ENCODE data around the gene MMP2. TPM values are rescaled to one million over a fixed set of nuclear protein-coding genes. Genes with fewer than 3 reads are reported as not detected.

MMP2 gene
- total RNA-seq, 4 donors from 2014 or later: 153 to 525 (median 245) TPM

DNA sequence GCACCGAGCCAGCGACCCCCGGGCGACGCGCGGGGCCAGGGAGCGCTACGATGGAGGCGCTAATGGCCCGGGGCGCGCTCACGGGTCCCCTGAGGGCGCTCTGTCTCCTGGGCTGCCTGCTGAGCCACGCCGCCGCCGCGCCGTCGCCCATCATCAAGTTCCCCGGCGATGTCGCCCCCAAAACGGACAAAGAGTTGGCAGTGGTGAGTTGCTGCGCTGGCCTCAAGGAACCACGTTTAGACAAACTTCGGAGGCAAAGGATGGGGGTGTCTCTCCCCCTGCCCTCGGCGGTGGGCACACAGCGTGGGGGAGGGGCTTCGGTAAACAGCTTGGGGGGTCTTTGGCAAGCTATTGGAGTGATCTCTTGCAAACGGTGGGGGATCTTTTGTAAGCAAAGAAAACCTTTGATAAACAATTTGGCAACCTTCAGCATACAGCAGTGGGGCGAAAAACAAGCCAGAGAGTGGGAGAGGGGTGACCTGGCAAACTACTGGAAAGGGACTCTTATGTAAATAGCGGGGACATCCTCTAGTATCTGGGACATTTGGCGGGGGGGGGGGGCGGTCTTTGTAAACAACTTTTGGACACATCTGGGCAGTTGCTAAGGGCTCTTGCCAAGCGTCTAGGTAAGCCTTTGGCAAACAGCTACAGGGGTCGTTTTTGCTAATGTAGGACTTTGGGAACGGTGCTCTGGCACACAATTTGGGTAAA, 587 bp downstream of the MMP2 start:
- WGBS, 2 donors: 0 to 1% methylated on average over 15 to 26 of the region's 41 CpGs
- DNase-seq (ENCODE audit: low spot score in 2 of 2): no peak
- TF ChIP-seq POLR2A (IDR thresholded peaks at IDR 0.05) (no peak), EP300 (IDR thresholded peaks at IDR 0.05) (no peak)
- TF ChIP-seq, protein P1, sequence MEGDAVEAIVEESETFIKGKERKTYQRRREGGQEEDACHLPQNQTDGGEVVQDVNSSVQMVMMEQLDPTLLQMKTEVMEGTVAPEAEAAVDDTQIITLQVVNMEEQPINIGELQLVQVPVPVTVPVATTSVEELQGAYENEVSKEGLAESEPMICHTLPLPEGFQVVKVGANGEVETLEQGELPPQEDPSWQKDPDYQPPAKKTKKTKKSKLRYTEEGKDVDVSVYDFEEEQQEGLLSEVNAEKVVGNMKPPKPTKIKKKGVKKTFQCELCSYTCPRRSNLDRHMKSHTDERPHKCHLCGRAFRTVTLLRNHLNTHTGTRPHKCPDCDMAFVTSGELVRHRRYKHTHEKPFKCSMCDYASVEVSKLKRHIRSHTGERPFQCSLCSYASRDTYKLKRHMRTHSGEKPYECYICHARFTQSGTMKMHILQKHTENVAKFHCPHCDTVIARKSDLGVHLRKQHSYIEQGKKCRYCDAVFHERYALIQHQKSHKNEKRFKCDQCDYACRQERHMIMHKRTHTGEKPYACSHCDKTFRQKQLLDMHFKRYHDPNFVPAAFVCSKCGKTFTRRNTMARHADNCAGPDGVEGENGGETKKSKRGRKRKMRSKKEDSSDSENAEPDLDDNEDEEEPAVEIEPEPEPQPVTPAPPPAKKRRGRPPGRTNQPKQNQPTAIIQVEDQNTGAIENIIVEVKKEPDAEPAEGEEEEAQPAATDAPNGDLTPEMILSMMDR (IDR thresholded peaks at IDR 0.05): no peak
- Histone ChIP-seq H3K36me3 (peaks cover 0 to 20% (median 0%) of the 10 kb centered on the region in 3 donors), H3K4me3 (peak overlapping the region; percentile 45 to 72 (median 48)), H3K4me1 (peaks cover 0 to 69% (median 7%) of the 10 kb centered on the region in 4 donors), H3K27me3 (no peaks in the 10 kb centered on the region), H3K27ac (peak overlapping the region; percentile 75 to 92 (median 82)), H3K9me3 (no peaks in the 10 kb centered on the region)

DNA sequence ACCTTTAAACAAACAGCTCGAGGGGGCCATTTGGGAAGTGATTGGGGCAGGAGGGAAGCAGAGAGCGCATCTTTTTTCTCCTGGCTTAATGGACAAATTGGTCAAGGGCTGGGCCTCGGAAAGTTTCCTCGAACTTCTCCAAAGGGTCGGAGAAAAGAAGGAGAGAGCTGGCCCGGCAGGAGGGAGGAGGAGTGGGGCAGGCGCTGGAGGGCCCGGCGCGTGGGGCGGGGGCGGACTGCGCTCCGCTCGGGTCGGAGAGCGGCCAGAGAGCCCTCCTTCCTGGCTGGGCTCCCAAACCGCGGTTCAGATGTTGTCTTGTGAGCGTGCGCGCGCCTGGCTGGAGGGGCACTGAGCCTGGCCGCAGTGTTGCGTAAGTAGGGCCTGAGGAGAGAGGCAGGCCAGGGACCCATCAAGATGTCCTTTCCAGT, 1.2 kb downstream of the MMP2 start:
- WGBS, 2 donors: 0 to 1% methylated on average over 21 to 25 of the region's 25 CpGs
- Histone ChIP-seq H3K4me1 (peaks cover 0 to 69% (median 7%) of the 10 kb centered on the region in 4 donors), H3K27me3 (no peaks in the 10 kb centered on the region), H3K36me3 (peaks cover 0 to 27% (median 0%) of the 10 kb centered on the region in 3 donors), H3K4me3 (peak overlapping the region; percentile 45 to 72 (median 48)), H3K9me3 (no peaks in the 10 kb centered on the region), H3K27ac (peak overlapping the region; percentile 75 to 92 (median 83))
- peak; percentile 91 for DNase-seq (ENCODE audit: low spot score in 2 of 2)
- TF ChIP-seq, protein P1 (IDR thresholded peaks at IDR 0.05): no peak
- TF ChIP-seq EP300 (IDR thresholded peaks at IDR 0.05) (peak in 1 of 2 donors; percentile 86), POLR2A (IDR thresholded peaks at IDR 0.05) (peak in 1 of 2 donors; percentile 36)

DNA sequence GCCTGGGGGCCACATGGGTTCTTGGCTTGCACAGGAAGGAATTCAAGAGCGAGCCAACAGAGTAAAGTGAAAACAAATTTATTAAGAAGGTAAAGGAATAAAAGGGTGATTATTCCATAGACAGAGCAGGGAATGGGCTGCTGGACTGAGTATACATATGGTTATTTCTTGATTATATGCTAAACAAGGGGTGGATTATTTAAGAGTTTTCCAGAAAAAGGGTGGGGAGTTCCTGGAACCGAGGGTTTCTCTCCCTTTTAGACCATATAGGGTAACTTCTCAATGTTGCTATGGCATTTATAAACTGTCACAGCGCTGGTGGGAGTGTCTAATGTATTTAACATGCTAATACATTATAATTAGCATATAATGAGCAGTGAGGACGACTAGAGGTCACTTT, 2.0 kb downstream of the MMP2 start:
- WGBS, 2 donors: 51 to 67% methylated on average over 4 of the region's 4 CpGs
- Histone ChIP-seq H3K4me1 (peaks cover 0 to 68% (median 7%) of the 10 kb centered on the region in 4 donors), H3K4me3 (peak overlapping the region; percentile 45 to 72 (median 48)), H3K9me3 (no peaks in the 10 kb centered on the region), H3K27me3 (no peaks in the 10 kb centered on the region), H3K36me3 (peaks cover 0 to 32% (median 0%) of the 10 kb centered on the region in 3 donors), H3K27ac (peak overlapping the region; percentile 7 to 92 (median 48))
- TF ChIP-seq EP300 (IDR thresholded peaks at IDR 0.05): peak in 1 of 2 donors; percentile 1
- TF ChIP-seq POLR2A (IDR thresholded peaks at IDR 0.05): no peak
- no peak for DNase-seq (ENCODE audit: low spot score in 2 of 2)

DNA sequence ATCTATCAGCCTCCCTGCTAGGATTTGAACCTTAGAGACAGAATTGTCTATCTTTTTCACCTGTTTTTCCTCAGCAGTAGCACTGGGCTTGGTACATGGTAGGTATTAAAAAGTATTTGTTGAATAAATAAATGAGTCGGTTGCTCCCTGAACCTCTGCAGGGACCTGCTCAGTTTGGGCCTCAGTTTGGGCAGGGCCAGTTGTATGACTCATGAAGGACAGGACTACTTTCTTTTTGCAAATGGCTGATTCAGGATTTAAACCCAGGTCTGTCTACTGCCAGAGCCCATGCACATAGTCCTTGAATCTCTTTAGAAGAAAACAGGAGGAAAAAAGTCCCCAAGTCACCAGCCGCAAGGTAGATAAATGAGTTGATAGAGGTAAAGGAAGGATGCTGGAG, 3.1 kb downstream of the MMP2 start:
- peak in 1 of 2 donors; percentile 0 for TF ChIP-seq EP300 (IDR thresholded peaks at IDR 0.05)
- TF ChIP-seq, protein P1 (IDR thresholded peaks at IDR 0.05): no peak
- H3K9me3 ChIP-seq: no peaks in the 10 kb centered on the region
- WGBS, 2 donors: 89% methylated on average over 2 of the region's 2 CpGs
- peaks cover 0 to 60% (median 7%) of the 10 kb centered on the region in 4 donors for H3K4me1 ChIP-seq
- peak overlapping the region in 1 of 4 donors; percentile 72 for H3K4me3 ChIP-seq
- H3K36me3 ChIP-seq: peaks cover 0 to 32% (median 0%) of the 10 kb centered on the region in 3 donors
- DNase-seq (ENCODE audit: low spot score in 2 of 2): no peak
- H3K27ac ChIP-seq: peak overlapping the region in 2 of 4 donors; percentile 54 to 92
- no peaks in the 10 kb centered on the region for H3K27me3 ChIP-seq

DNA sequence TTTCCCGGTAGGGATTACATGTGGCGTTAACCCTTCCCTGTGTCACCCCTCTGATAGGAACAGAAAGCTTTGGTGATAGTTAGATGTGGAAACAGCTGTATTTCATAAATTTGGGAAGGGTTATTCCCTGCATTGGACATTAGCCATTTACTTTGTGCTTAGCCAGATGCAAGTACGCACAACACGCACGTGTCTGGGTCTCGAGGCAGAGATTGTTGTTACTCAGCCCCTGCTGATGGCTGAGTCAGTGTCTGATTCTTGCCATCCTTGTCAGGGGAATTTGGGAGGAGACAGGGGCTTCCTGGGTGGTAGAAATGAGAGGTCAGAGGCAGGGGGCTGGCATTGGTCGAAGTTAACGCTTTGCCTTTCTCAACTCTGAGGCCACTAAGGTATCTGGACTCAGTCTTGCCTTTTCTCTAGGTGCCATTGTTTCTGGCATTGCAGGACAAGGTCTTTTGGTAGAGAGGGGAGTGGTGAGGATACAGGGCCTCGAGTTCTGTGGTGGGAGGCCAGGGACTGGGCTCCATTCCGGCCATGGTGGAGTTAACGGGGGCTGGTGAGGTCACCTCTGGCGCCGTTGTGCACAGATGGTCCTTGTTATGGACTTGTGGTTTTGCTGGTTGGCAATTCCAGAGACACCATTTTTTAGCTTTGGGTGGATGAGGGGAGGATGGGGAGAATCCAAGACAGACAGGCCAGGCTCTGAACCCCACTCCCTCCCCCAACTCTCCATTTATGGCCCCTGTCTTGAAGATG, 8.2 kb downstream of the MMP2 start:
- DNase-seq (ENCODE audit: low spot score in 2 of 2): peak in 1 of 2 donors; percentile 77
- WGBS, 2 donors: 41 to 49% methylated on average over 13 of the region's 13 CpGs
- Histone ChIP-seq H3K36me3 (peaks cover 0 to 73% (median 0%) of the 10 kb centered on the region in 3 donors), H3K4me3 (no peak overlapping the region), H3K27ac (peak overlapping the region in 3 of 4 donors; percentile 58 to 92 (median 62)), H3K4me1 (peaks cover 0 to 60% (median 4%) of the 10 kb centered on the region in 4 donors), H3K27me3 (no peaks in the 10 kb centered on the region), H3K9me3 (no peaks in the 10 kb centered on the region)
- TF ChIP-seq EP300 (IDR thresholded peaks at IDR 0.05): peak in 1 of 2 donors; percentile 88
- TF ChIP-seq, protein P1 (IDR thresholded peaks at IDR 0.05): no peak
